Stimulated activated CD8-positive, alpha-beta memory T cell treated with anti-CD3 and anti-CD28 coated beads, Interleukin-7, amount 100 ng/mL, for 24 hours (primary cell): ENCODE measurements around the gene HAGH.
"Not testable (repeated sequence)": the region's sequence is repeated elsewhere in the genome, so short reads cannot be mapped to it uniquely, and the experiment has no call there.

Source experiments
- DNase-seq: peaks from one replicate; pipeline ENCODE4 v3.0.0-alpha.2; 2020; ENCODE audit warnings: low read depth

Gene HAGH

DNA sequence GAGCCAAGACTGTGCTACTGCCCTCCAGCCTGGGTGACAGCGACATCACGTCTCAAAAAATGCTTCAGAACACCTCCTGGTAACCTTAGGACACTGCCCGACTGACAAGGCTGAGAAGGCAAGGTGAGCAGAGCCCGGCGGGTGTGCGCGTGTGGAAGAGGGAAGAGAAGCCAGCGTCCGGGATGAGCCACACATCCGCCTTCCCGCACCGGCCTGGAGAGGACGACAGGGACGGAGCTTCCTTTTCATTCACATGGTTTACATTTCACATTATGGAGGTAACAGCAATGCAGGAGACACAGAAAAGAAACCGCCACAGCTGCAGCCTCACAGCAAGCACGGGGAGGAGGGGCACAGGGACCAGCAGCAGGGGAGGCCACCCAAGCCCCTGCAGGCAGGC lies 16.5 kb downstream of the HAGH start:
- no peak for DNase-seq

- no peak for DNase-seq
These were observed 17.3 kb downstream of the HAGH start for GRCh38 chr16:1809281-1809801.

- DNase-seq, result no peak
These were observed 17.9 kb downstream of the HAGH start for GRCh38 chr16:1808691-1809090.

GRCh38 chr16:1807626-1808025 lies 19.0 kb downstream of the HAGH start:
- DNase-seq, result no peak

GRCh38 chr16:1800701-1801100 lies 25.9 kb downstream of the HAGH start:
- DNase-seq, result no peak

GRCh38 chr16:1799263-1799662 lies 27.4 kb downstream of the HAGH start:
- not testable (repeated sequence) for DNase-seq

DNA sequence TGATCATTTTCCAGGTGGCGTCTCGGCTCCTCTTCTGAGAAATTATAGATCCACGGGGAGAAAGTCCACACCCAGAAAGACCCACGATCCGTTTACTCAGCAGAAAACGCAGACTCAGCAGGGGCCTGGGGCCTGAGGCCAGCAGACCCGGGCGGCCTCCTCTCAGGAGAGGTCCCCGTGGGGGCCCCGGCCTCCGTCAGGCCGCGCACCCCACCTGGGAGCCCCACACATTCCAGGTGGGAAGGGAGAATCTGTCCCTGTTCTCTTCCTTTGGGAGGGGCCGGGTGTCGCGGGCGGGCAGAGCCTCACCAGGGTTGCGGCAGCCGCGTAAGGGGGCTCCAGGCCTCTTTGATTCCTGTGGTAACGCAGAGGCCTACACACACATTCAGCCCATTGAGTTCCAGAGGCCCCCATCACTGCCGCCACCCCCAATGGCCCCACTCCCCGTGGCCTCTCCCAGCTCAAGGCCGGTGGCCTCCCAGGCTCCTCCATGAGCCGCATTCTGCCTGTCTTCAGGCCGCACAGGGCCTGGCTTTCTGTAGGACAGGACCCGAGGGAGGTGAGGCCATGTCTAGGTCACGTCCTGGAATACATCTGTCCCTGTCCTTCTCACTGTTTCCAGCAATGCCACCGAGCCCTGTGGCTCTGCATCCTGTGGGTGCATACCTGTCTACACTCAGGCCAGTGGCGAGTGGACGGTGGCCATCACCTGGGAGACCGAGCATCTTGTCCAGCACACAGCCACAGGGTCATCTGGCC lies 31.5 kb downstream of the HAGH start:
- DNase-seq, result no peak

DNA sequence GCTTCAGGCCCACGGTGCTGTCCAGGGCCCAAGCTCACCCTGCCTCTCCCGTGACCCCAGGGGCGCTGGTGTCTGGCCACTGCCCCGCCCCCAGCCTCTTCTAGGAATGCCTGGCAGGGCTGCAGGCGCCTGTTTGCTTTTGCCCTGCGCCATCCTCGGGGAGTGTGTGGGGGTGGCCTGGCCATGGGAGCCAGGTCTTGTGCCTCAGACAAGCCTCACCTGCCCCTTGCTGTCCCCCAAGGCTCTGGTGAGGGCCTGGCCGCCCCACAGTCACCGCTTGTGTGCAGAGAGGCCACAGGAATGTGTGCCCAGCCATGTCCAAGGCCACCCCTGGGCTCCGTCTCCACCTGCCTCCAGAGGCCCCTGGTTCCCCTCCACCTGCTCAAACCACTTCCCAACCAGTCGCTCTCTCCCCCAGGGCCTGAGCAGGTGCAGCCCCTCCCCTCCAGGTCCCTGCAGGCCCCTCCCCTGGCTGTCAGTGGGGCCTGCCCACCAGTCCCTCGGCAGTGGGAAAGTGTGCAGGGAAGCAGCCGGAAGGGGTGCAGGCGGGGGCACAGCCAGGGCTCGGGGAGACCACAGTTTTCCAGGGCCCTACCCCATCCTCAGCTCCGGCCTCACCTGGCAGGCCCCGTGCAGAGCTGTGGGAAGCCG lies 32.3 kb downstream of the HAGH start:
- DNase-seq, result no peak

DNA sequence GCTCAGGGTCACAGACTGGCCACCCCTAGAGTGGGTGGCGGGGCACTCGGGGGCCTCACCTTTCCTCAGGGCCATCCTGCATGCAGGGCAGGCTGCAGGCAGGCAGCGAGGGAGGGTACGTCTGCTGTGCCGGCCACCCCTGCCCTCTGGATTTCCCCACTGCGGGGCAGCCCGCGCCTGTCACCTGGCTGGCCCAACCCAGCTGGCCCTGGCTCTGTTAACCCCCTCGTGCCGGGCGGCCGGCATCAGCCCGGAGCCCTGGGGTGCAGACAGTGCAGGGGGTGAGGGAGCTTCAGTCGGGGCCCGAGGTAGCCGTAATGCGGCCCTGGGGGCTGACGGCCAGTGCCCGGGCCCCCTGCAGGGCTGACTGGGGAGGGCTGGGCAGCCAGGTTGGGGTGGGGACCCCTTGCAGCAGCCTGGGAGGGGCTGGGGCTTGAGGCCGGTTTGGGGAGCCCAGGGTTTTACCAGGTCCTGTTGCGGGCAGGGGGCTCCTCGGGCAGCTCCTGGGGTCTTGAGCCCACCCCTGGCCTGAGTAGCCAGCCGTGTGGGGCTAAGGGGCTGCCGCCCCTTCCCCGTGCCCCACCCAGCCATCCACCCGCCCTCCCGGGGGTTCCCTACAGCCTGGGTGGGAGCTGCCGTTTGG lies 32.9 kb downstream of the HAGH start, which contains the start of gene IGFALS:
Gene IGFALS (minus strand): TSS at position 128 of the 643 bp plus-strand sequence. CDS start 53 bp downstream, at position 75.
- DNase-seq, result no peak

DNA sequence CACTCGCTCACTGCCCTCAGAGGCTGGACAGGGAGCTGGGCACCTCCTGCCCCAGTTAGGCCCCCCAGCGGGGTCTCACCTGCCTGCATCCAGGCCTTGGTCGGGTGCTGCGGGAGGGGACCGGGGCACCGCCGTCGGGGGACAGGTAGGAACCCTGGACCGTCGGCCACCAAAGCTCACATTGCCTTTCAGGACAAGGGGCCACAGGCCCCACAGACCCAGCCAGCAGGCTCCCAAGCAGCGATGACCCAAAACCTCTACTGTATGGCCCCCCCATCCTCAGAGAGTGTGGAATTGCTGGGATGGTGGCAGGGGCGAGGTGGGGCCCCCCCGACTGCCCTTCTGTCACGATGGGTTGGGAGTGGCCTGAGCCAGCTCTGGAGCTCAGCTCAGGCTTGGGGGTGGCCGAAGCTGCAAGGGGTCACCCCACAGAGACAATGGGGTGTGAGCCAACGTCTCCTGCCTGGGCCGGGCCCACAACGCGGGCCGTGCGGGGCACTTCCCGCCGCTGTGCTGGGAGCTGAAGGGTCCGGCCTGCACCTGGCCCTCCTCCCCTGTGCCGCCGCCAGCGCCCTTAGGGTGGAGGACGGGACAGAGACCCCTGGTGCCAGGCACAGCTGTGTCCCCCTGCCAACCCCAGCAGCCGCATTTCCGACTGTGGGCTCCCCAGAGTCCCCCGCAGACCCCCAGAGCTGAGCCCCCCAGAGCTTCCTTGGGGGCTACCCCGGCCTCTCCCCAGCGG lies 33.6 kb downstream of the HAGH start:
- no peak for DNase-seq

GRCh38 chr16:1791943-1792812 lies 34.4 kb downstream of the HAGH start:
- no peak for DNase-seq

- DNase-seq, result no peak
These were observed 35.2 kb downstream of the HAGH start for GRCh38 chr16:1791256-1791942.

DNA sequence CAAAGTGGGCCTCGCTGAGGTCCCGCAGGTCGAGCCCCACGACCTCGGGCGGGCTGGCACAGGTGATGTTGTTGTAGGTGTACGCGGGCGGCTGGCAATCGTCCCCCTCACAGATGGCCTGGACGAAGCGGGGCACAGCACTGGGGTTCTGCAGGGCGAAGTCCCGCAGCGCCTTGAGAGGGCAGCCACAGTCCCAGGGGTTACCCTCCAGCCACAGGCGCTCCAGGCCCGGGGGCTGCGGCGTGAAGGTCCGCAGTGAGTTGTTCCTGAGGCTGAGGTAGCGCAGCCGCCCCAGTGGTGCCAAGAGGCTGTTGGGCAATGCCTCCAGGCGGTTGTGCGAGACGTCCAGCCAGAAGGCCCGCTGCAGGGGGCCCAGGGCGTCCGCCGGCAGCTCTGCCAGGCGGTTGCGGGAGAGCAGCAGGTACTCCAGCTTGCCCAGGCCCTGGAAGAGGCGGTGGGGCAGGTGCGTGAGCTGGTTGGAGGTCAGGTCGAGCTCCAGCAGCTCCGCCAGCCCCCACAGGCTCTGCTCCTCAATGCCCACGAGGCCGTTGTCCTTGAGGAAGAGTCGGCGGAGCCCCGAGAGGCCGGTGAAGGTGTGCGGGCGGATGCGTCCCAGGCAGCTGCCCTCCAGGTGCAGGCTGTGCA lies 35.9 kb downstream of the HAGH start:
- DNase-seq, result no peak

DNA sequence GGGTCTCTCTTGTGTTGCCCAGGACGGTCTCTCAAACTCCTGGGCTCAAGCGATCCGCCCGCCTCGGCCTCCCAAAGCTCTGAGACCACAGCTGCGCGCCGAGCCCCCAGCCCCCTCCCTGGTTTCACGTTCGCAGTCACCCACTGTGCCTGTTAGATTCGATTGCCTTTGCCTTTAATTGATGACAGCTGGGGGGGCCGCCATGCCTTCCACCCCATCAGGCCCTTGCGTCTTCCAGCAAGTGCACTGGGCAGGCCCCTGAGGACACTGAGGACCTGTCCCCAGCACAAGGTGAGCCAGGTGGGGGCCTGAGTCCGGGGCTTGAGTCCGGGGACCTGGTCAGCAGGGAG lies 36.4 kb downstream of the HAGH start:
- no peak for DNase-seq

DNA sequence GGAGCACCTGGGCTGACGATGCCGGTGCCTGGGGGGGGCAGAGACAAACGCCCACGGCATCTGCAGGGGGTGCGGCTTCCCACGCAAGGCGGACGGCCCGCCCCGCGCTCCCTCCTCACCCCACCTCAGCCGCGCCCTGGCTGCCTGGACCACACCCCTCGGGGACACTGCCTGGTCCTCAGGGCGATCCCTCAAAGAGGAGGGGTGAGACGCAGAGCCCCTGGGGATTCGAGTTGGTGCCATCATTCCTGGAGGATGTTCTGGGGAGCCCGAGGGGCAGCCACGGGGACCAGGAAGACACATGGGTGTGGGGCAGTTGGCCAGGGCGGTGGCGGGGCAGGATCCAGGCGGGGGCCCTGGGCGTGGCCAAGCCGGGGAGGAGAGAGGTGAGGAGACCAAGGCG lies 37.0 kb downstream of the HAGH start:
- DNase-seq, result no peak

- DNase-seq, result no peak
These were observed 37.9 kb downstream of the HAGH start for GRCh38 chr16:1788708-1789100.

DNA sequence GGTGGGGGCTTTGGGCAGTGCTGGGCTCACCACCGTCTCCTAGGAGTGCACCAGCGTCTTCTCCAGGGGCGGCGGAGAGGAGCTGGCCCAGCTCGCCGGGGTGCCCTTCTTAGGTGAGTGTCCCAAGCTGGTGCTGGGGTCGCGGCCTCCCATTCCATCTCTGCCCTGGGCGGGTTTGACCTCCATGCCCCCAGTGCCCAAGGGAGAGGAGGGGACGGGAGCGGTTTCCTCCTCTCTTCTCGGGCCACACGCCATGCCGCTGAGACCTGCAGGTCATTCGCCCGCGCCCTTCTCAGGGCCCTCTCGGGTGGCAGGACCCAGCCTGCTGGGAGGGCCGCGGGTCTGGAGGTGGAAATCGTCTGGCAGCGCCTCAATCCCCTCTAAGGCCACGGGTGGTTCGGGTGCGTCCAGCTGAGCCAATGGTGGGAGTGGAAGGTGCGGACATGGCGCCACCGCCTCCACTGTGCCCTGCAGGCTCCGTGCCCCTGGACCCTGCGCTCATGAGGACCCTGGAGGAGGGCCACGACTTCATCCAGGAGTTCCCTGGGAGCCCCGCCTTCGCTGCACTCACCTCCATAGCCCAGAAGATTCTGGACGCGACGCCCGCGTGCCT lies 38.4 kb downstream of the HAGH start:
- DNase-seq, result no peak

- no peak for DNase-seq
These were observed 39.1 kb downstream of the HAGH start for GRCh38 chr16:1787322-1788094.

- DNase-seq, result no peak
These were observed 39.6 kb downstream of the HAGH start for GRCh38 chr16:1787056-1787321.
